K562 (cell line): ENCODE results near the gene C17orf50. TPM values are rescaled to one million over a fixed set of nuclear protein-coding genes. Genes with fewer than 3 reads are reported as not detected.
A peak's percentile ranks its signal among the peaks of the same experiment; 100 is the strongest.

Experiments
- BRCA1 ChIP-seq, 2 experiments: fragments of 450-650 bp in 1 of 2; sonication (generic) in 1 of 2; formaldehyde crosslinking in 1 of 2; IDR thresholded peaks; 2 replicates each; pipeline versions ENCODE4 v1.5.0 to v1.6.1; 2017 to 2020; ENCODE audit warnings: mild to moderate bottlenecking in 1 of 2, missing genetic modification reagents in 1 of 2
- CBX5 ChIP-seq: IDR thresholded peaks from 2 replicates; pipeline ENCODE4 v1.6.1; 2014; ENCODE audit warnings: low read depth, borderline replicate concordance
- CXXC5 ChIP-seq: fragments of 250-450 bp; sonication (Bioruptor Pico); IDR thresholded peaks from 2 replicates; pipeline ENCODE4 v1.8.0; 2022; ENCODE audit warnings: inconsistent platforms, mild to moderate bottlenecking, moderate library complexity
- ESRRB ChIP-seq: fragments of 250-450 bp; sonication (Bioruptor Pico); IDR thresholded peaks from 2 replicates; pipeline ENCODE4 v1.5.0; 2020; ENCODE audit warnings: mild to moderate bottlenecking, moderate library complexity, borderline replicate concordance
- EZH2 ChIP-seq: IDR thresholded peaks from 2 replicates; pipeline ENCODE4 v1.6.1; 2012; ENCODE audit warnings: low read depth, mild to moderate bottlenecking, inconsistent platforms, low read length, borderline replicate concordance
- GABPB2 ChIP-seq: fragments of 250-450 bp; sonication (Bioruptor Pico); conservative IDR thresholded peaks from 2 replicates; pipeline ENCODE4 v1.5.1; 2021; ENCODE audit warnings: mild to moderate bottlenecking
- GTF2F1 ChIP-seq: IDR thresholded peaks from 2 replicates; pipeline ENCODE4 v1.6.1; 2011; ENCODE audit warnings: low read depth, low read length, improper control_type of control experiment
- HDAC3 ChIP-seq: fragments of 450-650 bp; IDR thresholded peaks from 2 replicates; pipeline ENCODE4 v1.6.1; 2018; ENCODE audit warnings: borderline replicate concordance, mild to moderate bottlenecking, moderate library complexity; ENCODE audit not compliant: partially characterized antibody
- HLTF ChIP-seq: fragments of 450-650 bp; IDR thresholded peaks from 2 replicates; pipeline ENCODE4 v1.6.1; 2016
- KDM4B ChIP-seq, 2 experiments: fragments of 450-650 bp in 1 of 2; sonication (generic) in 1 of 2; IDR thresholded peaks; 2 replicates each; pipeline ENCODE4 v1.6.1; 2016 to 2017; ENCODE audit warnings: borderline replicate concordance in 2 of 2, antibody characterized with exemption in 1 of 2, low read depth in 1 of 2, mild to moderate bottlenecking in 1 of 2
- MED1 ChIP-seq: sonication (generic); formaldehyde crosslinking; IDR thresholded peaks from 2 replicates; pipeline ENCODE4 v1.8.1; 2023; ENCODE audit warnings: missing genetic modification reagents, borderline replicate concordance
- MTA2 ChIP-seq: fragments of 450-650 bp; IDR thresholded peaks from 2 replicates; pipeline ENCODE4 v1.6.1; 2016; ENCODE audit warnings: low read depth
- NFXL1 ChIP-seq: fragments of 450-650 bp; formaldehyde crosslinking; IDR thresholded peaks from 2 replicates; pipeline ENCODE4 v1.4.0; 2021; ENCODE audit warnings: mild to moderate bottlenecking
- NUFIP1 ChIP-seq: fragments of 450-650 bp; IDR thresholded peaks from 2 replicates; pipeline ENCODE4 v1.6.1; 2018; ENCODE audit not compliant: partially characterized antibody
- PCBP2 ChIP-seq: fragments of 200-400 bp; formaldehyde crosslinking; IDR thresholded peaks from 2 replicates; pipeline ENCODE4 v1.6.1; 2018; ENCODE audit warnings: low read length, low read depth, mild to moderate bottlenecking, moderate library complexity; ENCODE audit not compliant: poor library complexity, severe bottlenecking
- PYGO2 ChIP-seq: fragments of 450-650 bp; IDR thresholded peaks from 2 replicates; pipeline ENCODE4 v1.6.1; 2016; ENCODE audit warnings: mild to moderate bottlenecking, missing genetic modification characterization, moderate library complexity, missing compliant biosample characterization
- RAD21 ChIP-seq, 2 experiments: fragments of 250-450 bp in 1 of 2; fragments of 450-650 bp in 1 of 2; sonication (Bioruptor Pico) in 1 of 2; formaldehyde crosslinking in 1 of 2; IDR thresholded peaks in 1 of 2; conservative IDR thresholded peaks in 1 of 2; 2 replicates each; pipeline versions ENCODE4 v1.4.0 to v1.8.0; 2020 to 2022; ENCODE audit warnings: mild to moderate bottlenecking in 2 of 2, moderate library complexity in 1 of 2
- SMARCA5 ChIP-seq: fragments of 450-650 bp; IDR thresholded peaks from 2 replicates; pipeline ENCODE4 v1.6.1; 2016
- SMARCB1 ChIP-seq: IDR thresholded peaks from 2 replicates; pipeline ENCODE4 v1.6.1; 2011; ENCODE audit warnings: improper control_type of control experiment, low read depth; ENCODE audit not compliant: insufficient read length
- SMC3 ChIP-seq: conservative IDR thresholded peaks from 2 replicates; pipeline ENCODE4 v1.6.1; 2011; ENCODE audit warnings: low read depth, low read length, improper control_type of control experiment; ENCODE audit not compliant: insufficient read depth
- SP1 ChIP-seq: sonication (generic); formaldehyde crosslinking; IDR thresholded peaks from 2 replicates; pipeline ENCODE4 v1.8.1; 2022; ENCODE audit warnings: mild to moderate bottlenecking, missing genetic modification reagents
- SUPT5H ChIP-seq: fragments of 450-650 bp; IDR thresholded peaks from 2 replicates; pipeline ENCODE4 v1.6.1; 2016
- TEAD4 ChIP-seq, 2 experiments: sonication (generic) in 1 of 2; formaldehyde crosslinking in 1 of 2; IDR thresholded peaks; 2 replicates each; pipeline versions ENCODE4 v1.6.1 to v1.8.0; 2012 to 2022; ENCODE audit warnings: borderline replicate concordance in 1 of 2, inconsistent platforms in 1 of 2, low read length in 1 of 2, mild to moderate bottlenecking in 1 of 2, missing genetic modification reagents in 1 of 2
- VEZF1 ChIP-seq: fragments of 200-800 bp; sonication (Bioruptor generic); IDR thresholded peaks from 2 replicates; pipeline ENCODE4 v1.6.1; 2017; ENCODE audit warnings: missing genetic modification characterization, missing compliant biosample characterization
- ZNF12 ChIP-seq: sonication (generic); formaldehyde crosslinking; IDR thresholded peaks from 2 replicates; pipeline ENCODE4 v1.4.0; 2020; ENCODE audit warnings: mild to moderate bottlenecking, missing genetic modification reagents
- ZNF121 ChIP-seq: sonication (generic); formaldehyde crosslinking; conservative IDR thresholded peaks from 2 replicates; pipeline ENCODE4 v1.8.0; 2022; ENCODE audit warnings: missing genetic modification reagents
- ZNF282 ChIP-seq: sonication (generic); formaldehyde crosslinking; IDR thresholded peaks from 2 replicates; pipeline ENCODE4 v1.8.1; 2023; ENCODE audit warnings: missing genetic modification reagents
- polyA plus RNA-seq, 8 experiments: library from polyadenylated mRNA; depleted of rRNA in 4 of 8; stranded (reverse) in 5 of 8; unstranded in 3 of 8; fragments of >200 nt; fragmentation: Nextera tagmentation in 2 of 8; fragmentation: Illumina TruSeq in 1 of 8; extraction: Ambion mirVana in 2 of 8; extraction: Trizol in 1 of 8; gene quantifications; 2 replicates each; pipeline versions ENCODE4 v1.2.1 to v1.2.3, GENCODE V29; 2011 to 2014; ENCODE audit warnings: inconsistent platforms in 1 of 8, missing spikeins in 1 of 8
- total RNA-seq, 7 experiments: library from RNA; depleted of rRNA in 6 of 7; stranded (reverse); fragments of >200 nt in 6 of 7; fragmentation: Illumina TruSeq in 2 of 7; extraction: Trizol in 2 of 7; gene quantifications; 2 replicates each; pipeline versions ENCODE4 v1.2.1 to v1.2.3, GENCODE V29; 2011 to 2021; ENCODE audit warnings: low replicate concordance in 1 of 7

The C17orf50 gene
- total and polyA plus RNA-seq, 9 of the 15 experiments (the other 6 are each of a cell fraction or from before 2014, with no cell fraction given): not detected

DNA sequence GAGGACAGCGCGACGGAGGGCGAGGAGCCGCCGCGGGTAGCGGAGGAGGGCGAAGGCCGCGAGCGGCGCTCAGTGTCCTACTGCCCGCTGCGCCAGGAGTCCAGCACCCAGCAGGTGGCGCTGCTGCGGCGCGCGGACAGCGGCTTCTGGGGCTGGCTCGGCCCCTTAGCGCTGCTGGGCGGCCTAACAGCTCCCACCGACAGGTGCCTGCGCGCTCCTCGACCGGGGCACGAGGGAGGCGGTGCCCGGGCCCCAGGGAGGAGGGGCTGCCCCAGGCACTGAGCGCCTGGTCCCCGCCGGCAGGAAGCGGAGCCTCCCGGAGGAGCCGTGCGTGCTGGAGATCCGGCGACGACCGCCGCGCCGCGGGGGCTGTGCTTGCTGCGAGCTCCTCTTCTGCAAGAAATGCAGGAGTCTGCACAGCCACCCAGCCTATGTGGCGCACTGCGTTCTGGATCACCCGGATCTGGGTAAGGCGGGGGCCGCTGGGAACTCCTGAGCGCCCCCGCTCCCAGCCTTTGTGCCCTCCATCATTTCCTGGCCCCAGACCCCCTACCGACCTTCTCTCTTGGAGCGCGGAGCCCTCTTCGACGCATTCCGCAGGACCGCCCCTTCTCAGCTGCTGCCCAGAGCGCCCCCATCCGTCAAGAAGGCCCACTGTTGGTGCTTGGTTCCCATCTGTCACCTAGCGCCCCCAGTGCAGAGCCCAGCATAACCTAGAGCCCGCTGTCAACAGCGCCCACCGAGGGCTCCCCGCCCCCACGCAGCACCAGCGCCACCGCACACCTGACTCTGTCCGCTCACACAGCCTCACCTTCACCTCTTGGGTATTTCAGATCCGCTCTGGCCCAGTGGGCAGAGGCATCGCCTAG, 3.7 kb downstream of the C17orf50 start (continued):
- TF ChIP-seq ESRRB (CRISPR knock-in tag) (no peak), VEZF1 (CRISPR knock-in tag) (peak; percentile 57), EZH2 (no peak), GTF2F1 (no peak), CBX5 (peak; percentile 47; the same call in 1 of the 2 replicates), GABPB2 (CRISPR knock-in tag) (no peak), MTA2 (no peak), SMARCB1 (no peak), PCBP2 (no peak), BRCA1 (IDR thresholded peaks at IDR 0.05) (no peak), BRCA1 (CRISPR knock-in tag; IDR thresholded peaks at IDR 0.05) (no peak), HLTF (no peak), NUFIP1 (no peak), SMARCA5 (no peak), PYGO2 (tag) (no peak), SP1 (peak; percentile 58; the same call in 1 of the 2 replicates), SUPT5H (no peak), RAD21 (CRISPR knock-in tag; conservative IDR thresholded peaks at IDR 0.05 in 1 of 2, IDR thresholded peaks at IDR 0.05 in 1 of 2) (peak; percentile 79 to 95), ZNF12 (no peak), HDAC3 (no peak), KDM4B (IDR thresholded peaks at IDR 0.05; ENCODE audit: borderline replicate concordance in 2 of 2, low read depth in 1 of 2) (no peak), MED1 (CRISPR knock-in tag) (no peak), SMC3 (peak; percentile 93), CXXC5 (CRISPR knock-in tag) (peak; percentile 79), ZNF282 (no peak), NFXL1 (no peak), ZNF121 (no peak), TEAD4 (IDR thresholded peaks at IDR 0.05; ENCODE audit: low read length) (no peak), TEAD4 (CRISPR knock-in tag; IDR thresholded peaks at IDR 0.05; ENCODE audit: borderline replicate concordance) (no peak)
